Spleen (tissue), 7 donors: ENCODE measurements around the gene CTDSPL.

Source experiments
- CTCF ChIP-seq, 11 experiments: fragments of 200-600 bp in 7 of 11; fragments of 450-650 bp in 4 of 11; sonication (generic) in 4 of 11; IDR thresholded peaks in 8 of 11; conservative IDR thresholded peaks in 3 of 11; 1 replicate in 7 of 11; 2 replicates in 4 of 11; pipeline versions ENCODE4 v1.4.0 to v1.8.0; 2016 to 2021; ENCODE audit warnings: antibody characterized with exemption in 11 of 11, inconsistent platforms in 4 of 11, mild to moderate bottlenecking in 1 of 11
- POLR2A ChIP-seq, 3 donors: fragments of 450-650 bp; IDR thresholded peaks; one replicate each; pipeline ENCODE4 v1.5.1; 2017; ENCODE audit warnings: antibody characterized with exemption in 3 of 3, mild to moderate bottlenecking in 1 of 3
- donor health status: DM: no; HTN: no; CAD: no; lungs with moderate emphysema.
- donor health status: DM: no; HTN: no; CAD: no.
- donor health status: DM: no; HTN: no; CAD: no.

DNA sequence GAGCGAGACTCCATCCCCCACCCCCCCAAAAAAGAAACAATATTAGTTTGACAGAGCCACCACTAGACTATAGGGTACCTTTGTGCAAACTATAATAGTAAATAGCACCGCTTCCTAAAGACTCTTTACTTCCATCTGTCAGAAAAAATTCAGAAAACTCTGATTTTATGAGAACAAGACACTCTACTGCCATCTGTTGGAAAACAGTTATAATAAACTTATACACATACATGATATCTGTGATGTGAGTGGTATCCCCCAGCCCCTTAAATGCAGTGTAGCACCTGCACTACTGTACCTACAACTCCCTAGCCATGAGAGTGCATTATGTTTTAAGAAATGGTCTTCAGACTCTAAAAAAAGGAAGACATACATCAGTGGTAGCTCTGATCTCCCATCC is 47.1 kb upstream of the CTDSPL start:
- peak in 1 of 11 experiments; percentile 12 for TF ChIP-seq CTCF (IDR thresholded peaks at IDR 0.05 in 8 of 11, conservative IDR thresholded peaks at IDR 0.05 in 3 of 11)
- no peak for TF ChIP-seq POLR2A (IDR thresholded peaks at IDR 0.05)
